SW480 (cell line): ENCODE measurements around the gene GTSE1.
"Not testable (repeated sequence)": the region's sequence is repeated elsewhere in the genome, so short reads cannot be mapped to it uniquely, and the experiment has no call there.

Source experiments
- DNase-seq: peaks from one replicate; pipeline ENCODE4 v3.0.0-alpha.2; 2016; ENCODE audit warnings: low spot score

Gene GTSE1

DNA sequence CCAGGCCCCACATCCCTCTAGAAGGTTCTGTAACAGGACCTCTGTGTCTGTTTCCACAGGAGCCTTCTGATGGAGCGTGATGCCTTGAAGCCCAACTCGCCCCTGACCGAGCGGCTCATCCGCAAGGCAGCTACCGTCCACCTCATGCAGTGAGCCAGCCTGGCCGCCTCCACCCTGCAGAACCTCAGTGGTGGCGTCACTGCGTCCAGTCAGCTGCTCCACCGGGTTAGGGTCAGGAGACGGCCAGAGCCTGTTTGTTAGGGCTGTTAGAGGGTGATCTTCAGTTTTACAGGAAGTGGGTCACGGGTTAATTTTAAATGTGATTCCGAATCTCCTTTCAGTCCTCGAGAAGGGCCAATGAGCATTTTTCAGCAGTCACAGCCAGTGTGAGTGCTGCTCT is 3.9 kb upstream of the GTSE1 start:
- no peak for DNase-seq

DNA sequence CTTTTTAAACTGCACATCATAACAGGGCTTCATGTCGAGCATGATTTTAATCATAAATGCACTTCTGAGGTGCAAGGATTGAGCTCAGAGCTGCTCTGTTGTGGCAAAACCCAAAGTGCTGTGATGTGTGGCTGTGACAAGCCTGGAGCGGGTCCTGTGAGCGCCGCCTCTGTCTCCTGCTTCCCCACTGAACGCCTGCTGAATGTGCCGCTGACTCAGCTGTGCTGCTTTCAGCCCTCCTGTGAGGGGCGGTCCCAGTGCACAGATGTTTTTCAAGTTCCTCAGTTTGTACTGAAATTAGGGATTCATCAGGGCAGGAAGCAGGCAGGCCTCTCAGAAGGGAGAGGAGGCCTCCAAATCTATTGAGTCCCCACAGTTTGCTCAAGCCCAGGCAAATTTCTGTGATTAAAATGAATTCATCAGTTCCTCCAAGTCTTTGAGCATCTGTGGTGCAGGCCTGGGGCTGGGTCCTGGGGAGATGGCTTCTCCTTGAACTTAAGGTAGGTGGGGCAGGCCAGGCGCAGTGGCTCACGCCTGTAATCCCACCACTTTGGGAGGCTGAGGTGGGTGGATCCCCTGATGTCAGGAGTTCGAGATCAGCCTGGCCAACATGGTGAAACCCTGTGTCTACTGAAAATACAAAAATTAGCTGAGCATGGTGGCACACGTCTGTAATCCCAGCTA is 3.0 kb upstream of the GTSE1 start:
- DNase-seq: no peak

DNA sequence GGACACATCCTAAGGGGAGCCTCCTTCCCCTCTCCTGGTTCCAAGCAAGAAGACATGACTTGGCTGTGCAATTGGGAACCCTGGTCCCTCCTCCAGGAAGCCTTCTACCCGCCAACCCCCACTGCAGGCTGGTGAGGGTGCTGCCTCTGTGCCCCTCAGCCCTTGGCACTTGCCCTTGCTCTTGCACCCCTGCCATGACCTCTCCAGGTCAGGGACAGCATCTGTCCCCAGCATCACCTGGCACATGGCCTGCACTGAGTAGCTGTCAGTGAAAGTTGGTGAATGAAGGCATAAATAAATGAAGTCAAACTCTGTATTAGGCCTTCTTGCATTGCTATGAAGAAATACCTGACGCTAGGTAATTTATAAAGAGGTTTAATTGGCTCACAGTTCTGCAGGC is 1.9 kb upstream of the GTSE1 start:
- no peak for DNase-seq

DNA sequence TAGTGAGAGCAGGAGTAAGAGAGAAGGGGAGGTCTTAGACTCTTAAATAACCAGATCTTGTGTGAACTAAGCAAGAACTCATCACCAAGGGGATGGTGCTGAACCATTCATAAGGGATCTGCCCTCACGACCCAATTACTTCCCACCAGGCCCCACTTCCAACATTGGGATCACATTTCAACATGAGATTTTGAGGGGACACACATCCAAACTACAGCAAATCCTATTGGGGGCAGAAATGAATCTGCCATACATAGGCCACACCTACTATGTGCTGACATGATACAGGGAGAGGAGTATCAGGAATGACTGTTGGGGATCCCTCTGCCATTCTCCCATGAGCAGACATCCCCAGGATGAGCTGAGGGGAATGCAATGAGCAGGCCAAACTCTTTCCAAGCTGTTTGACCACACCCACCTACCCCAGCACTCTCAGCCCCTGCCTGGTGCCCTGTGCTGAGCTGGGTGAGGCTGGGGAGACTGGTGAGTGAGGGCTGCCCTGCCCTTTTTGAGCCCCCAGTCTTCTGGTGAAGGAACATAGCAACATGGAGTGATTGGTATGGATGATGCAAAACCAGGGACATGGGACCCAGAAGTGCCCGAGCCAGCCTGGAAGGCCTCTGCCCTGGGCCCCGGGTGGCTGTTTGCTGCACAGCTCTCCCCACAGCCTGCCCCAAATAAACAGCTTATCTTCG is 1.2 kb upstream of the GTSE1 start:
- no peak for DNase-seq

DNA sequence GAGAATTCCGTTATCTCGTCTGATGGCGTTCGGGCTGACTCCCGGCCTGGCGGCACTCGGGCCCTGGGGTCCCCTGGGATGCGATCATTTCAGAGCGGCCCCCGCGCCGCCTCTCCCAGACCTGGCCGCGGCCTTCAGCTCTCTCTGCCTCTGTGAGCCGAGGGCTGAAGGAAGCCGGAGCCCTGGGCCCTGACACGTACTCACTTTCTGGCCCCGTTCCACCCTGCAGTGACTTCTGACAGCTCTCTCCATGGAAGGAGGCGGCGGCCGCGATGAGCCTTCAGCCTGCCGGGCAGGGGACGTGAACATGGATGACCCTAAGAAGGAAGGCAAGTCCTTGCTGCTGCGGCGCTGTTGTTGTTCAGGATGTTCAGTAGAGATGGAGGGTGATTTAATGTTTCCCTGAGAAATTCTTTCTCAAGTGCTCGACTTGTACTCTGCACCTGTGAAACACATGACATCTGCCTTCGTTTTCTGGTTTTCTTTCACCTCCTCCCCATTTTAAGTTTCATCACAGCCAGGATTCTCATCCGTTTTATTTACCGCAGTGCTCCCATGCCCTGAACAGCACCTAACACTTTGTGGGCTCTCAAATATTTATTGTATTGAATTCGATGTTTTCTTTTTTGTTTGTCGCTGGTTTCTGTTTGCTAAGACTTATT is 612 bp downstream of the GTSE1 start:
- DNase-seq: peak; percentile 36

DNA sequence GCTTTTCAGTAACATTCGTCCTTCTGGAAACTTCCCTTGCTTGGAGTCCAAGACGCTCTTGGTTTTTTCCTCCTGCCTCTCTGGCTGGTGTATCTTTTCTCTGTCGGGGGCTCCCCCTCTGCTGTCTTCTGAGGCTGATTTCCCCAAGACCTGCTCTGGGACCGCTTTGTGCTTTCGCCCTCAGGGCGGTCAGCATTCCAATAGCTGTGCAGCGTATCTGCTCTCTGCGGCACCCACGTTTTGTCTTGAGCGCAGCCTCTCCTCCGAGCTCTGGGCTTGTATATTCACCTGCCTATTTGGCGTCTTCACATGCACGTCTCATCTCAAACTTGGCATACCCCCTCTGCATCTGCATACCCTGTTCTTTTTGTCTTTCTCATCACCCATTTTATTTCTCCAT is 2.4 kb downstream of the GTSE1 start:
- no peak for DNase-seq

DNA sequence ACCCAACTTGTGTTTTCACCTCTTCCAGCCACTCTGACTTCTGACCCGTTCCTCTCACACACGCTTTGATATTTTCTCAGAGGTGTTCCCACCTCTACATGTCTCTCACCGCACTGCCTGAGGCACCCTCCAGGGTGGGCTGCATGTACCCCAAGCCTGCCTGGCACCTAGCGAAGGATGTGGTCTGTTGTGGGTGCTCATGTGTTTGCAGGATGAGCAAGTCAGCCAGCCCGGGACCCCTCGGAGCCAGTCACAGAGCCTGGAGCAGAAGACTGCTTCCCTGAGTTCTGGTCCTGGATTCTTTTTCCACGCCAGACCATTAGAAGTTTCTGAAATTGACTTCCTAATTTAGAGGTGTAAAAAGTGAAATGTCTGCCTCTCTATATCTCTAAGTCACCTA is 3.8 kb downstream of the GTSE1 start:
- DNase-seq: no peak

DNA sequence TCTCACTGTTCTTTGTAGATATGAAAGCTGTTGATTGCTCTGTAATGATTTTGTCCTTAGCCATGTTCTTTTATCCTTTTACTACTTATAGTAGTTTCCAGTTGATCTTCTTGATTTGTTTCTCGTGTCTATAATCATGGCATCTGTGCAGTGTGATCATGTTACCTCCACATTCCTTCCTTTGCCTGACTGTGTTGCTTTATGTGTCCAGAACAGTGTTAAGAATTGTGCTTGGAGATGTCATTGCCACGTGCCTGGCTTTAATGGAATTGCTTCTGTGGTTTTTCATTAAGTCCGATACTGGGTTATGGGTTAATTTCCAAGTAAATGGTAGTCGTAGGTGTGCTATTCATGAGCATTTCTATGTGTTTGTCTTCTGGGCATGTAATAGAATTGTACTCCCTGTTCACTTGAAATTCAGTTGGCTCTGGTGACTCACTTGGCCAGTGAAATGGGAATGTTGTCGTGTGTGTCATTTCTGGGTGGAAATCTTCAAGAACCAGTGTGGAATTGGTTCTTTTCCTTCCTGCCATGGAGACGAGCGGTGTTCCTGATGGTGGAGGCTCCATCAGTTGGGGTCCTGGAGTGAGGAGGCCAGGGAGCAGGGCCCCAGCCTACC is 6.8 kb downstream of the GTSE1 start:
- no peak for DNase-seq

DNA sequence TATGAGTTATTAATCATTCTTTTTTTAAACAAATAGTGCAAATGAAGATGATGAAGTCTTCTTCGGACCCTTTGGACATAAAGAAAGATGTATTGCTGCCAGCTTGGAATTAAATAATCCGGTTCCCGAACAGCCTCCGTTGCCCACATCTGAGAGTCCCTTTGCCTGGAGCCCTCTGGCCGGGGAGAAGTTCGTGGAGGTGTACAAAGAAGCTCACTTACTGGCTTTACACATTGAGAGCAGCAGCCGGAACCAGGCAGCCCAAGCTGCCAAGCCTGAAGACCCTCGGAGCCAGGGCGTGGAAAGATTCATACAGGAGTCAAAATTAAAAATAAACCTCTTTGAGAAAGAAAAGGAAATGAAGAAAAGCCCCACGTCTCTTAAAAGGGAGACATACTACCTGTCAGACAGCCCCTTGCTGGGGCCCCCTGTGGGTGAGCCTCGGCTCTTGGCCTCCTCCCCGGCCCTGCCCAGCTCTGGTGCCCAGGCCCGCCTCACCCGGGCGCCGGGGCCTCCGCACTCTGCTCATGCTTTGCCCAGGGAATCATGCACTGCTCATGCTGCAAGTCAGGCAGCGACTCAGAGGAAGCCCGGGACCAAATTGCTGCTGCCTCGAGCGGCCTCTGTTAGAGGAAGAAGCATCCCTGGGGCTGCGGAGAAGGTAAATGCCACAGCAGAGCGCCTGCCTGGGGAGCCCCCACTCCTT is 11.8 kb downstream of the GTSE1 start:
- no peak for DNase-seq

DNA sequence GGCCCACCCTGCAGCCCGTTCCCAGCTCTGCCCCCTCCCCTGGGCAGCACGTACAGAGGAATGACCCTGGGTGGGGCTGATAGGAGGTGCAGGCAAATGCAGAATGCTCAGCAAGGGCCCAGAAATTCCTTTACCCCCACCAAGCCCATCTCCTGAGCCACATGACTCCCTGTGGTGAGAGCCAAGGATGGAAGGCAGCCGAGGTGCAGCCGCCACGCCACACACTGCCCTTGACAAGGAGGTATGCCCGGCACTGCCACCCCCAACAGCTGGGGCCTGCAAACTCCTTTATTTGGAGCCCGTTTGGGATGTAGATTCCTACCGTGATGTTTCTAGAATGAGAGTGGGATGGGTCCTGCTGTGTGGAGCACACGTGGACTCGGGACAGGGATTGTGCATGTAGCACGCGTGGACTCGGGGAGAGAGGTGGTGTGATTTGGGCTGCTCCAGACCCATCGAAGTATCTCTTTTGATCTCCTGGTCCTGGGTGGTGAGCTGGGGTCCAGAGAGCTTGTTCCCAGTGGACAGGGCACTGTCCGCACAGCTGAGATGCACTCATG is 12.9 kb downstream of the GTSE1 start:
- no peak for DNase-seq

DNA sequence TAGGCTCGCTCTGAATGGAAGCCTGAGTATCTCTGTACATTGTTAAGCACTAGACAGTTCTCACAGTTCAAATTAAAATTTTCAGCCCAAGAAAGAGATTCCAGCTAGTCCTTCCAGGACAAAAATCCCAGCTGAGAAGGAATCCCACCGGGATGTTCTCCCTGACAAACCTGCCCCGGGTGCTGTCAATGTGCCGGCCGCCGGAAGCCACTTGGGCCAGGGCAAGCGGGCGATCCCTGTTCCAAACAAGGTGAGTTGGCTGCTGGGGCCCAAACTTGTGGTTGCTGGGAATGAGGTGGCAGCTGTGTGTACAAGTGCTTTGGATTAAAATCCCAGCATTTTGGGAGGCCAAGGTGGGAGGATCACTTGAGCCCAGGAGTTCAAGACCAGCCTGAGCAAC is 15.4 kb downstream of the GTSE1 start:
- no peak for DNase-seq

DNA sequence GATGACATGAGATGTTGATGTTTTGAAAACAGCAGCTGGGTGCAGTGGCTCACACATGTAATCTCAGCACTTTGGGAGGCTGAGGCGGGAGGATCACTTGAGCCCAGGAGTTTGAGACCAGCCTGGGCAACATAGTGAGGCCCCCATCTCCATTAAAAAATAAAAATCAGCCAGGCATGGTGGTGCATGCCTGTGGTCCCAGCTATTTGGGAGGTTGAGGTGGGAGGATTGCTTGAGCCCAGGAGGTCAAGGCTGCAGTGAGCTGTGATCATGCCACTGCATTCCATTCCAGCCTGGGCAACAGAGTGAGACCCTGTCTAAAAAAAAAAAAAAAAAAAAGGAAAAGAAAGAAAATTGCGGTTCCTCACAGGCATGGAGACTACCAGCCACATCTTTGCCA is 16.2 kb downstream of the GTSE1 start:
- DNase-seq: not testable (repeated sequence)

DNA sequence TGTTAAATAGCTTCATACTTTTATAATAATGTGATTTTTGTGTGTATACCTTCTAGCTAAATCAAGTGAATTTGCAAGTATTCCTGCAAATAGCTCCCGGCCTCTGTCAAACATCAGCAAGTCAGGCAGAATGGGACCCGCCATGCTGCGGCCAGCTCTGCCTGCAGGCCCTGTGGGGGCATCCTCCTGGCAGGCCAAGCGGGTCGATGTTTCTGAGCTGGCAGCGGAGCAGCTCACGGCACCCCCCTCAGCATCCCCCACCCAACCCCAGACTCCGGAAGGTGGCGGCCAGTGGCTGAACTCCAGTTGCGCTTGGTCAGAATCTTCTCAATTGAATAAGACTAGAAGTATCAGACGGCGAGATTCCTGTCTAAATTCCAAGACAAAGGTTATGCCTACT is 19.3 kb downstream of the GTSE1 start:
- no peak for DNase-seq

DNA sequence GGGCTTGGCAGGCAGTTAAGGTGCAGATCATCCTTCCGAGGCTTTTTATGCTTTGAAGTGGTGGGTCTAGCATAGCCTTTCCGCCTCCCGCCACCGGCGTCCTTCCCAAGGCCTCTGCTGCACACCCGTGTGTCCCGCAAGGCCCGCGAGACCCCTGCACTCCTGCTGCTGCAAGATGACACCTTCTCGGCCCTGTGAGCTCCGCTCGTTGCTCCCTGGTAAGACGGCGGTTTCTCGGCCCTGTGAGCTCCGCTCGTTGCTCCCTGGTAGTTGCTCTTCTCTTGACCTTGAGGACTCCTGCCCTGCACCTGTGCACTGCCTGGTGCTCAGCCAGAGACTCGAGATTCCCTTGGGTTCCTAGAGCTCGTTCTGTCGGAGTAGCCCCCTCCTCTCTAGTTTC is 21.0 kb downstream of the GTSE1 start:
- DNase-seq: no peak

DNA sequence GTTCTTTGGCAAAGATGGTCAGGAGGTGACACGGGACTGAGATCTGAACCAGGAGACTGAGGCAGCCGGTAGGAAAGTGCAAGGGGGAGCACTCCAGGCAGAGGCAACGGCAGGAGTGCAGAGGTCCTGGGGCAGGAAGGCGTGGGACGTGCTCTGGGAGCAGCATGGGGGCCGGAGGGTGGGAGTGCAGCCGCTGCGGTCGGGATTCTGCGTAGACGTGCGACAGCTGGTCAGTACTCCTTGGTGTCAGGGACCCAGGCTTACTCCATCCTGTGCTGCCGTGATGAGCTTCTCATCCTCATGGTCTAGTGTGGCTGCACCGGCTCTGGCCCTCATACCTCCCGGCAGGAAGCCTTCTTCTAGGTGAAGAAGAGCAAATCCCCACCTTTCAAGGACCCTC is 21.9 kb downstream of the GTSE1 start:
- no peak for DNase-seq

DNA sequence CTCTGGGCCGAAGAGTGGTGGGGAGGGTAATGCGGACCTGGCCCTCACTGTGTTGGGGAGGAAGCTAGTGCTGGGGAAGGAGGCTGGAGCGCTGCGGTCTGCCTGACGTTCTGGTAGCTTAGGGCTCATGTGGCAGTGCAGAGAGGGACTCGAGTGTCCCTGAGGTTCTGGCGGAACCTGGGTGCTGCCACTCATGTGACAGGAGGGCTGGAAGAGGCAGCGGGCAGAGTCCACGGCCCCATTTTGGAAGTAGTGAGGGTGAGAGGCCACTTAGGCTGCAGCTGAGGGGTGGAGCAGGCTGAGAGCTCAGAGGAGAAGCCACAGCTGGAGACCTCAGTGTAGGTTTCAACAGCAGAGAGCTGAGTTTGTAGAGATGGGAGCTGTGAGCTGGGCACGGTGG is 22.6 kb downstream of the GTSE1 start:
- DNase-seq: no peak

DNA sequence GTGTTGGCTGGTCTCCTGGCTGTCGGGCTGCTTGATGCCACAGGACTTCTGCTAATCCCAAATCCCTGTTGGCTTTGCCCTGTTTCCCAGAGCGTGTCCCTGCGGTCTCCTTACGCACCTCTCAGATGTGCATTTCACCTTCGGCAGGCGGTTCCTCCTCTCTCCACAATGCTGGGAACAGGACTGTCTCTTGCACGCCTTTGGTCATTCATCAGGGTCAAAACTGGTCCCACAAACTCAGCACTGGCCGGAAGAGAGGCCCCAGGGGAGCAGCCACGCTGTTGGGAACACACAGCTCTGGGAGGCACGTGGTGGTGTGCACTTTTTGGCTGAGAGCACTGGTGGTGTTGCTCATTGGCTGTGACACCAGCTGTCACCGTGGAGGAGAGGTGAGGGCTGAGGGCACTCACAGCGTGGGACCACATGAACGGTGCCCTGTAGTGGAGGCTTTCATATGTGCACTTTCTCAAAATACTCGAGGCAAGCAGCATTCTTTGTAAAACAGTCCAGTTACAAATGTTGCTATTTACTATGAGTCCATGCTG is 23.6 kb downstream of the GTSE1 start:
- DNase-seq: no peak

DNA sequence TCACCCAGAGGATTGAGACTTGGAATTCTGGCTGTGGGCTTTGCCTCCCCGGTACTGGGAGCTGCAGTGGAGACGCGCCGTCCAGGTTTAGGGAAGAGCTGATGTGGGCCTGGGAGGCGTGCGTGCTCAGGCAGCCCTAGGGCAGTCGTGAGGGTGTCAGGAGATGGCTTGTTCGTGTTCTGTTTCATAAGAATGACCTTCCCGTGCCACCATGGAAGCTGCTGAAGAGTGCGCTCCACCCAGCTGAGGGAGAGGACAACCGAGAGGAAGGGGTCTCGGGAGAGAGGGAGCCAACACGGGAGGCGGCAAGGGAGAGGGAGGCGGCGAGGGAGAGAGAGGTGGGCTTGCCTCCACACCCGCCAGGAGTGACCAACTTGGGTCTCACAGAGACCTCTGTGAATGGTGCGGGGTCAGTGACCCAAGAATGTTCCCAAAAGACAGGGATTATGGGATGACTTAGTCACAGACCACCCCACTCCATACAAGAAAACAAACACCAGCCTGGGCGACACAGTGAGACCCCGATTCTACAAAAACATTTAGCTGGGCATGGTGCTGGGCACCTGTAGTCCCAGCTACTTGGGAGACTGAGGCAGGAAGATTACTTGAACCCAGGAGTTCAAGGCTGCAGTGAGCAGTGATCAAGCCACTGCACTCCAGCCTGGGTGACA is 24.2 kb downstream of the GTSE1 start:
- no peak for DNase-seq

DNA sequence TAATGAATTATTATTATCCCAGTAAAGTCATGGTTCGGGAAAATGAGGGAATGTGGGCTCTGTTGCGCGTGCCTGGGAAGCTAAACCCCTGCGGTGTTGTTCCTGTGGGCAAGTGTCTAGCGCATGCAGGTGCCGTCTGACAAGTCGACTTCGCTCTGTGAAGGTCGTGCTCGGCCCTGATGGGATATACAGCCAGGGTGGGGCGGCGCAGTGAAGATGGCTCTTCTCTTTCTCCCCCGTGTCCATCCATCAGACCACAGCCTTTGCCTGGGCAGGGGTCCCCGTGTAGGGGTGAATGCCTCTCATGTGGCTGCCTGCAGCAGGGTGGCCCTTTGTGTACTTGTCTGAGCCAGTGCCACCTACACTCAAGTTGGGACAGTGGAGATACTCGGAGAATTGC is 26.0 kb downstream of the GTSE1 start:
- DNase-seq: no peak

DNA sequence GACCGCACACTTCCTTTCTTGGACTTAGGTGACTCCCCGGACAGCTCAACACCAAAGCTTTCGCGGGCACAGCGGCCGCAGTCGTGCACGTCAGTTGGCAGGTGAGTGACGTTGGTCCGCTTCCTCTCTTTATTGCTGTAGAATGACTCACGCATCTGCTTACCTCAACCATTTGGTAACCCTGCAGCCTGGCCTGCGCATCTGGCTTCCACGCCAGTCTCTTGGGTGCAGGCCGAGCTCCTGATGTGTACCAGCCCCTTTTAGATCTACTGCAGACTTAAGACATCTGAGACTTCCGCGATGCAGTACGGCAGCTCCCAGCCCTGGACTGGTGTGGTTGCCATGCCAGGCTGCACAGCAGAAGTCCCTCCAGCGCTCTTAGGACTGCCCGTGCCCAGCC is 26.5 kb downstream of the GTSE1 start:
- DNase-seq: no peak

DNA sequence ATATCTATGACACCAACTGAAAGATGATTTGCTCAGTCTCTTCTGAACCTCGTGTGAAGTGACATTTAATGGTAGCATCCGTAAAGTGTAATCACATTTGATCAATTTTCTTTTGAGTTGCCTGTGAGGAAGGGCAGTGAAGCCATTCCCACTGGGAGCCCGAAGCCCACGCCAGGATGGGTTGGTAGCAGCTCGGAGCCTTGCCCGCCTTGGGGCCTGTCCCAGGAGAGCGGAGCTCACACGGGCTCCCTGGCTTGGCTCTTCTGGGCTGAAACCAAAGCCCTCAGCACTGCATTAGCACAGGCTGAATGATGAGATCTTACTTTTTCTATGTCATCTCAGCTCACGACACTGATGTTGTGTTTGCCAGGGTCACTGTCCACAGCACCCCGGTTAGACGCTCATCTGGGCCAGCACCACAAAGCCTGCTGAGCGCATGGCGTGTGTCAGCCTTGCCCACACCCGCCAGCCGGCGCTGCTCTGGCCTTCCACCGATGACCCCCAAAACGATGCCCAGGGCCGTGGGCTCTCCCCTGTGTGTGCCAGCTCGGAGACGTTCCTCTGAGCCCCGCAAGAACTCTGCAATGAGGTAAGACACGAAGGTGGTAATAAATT is 29.5 kb downstream of the GTSE1 start:
- DNase-seq: no peak
